T-helper 1 cell treated with Interleukin-12 subunit alpha and Interleukin-12 subunit beta and Interleukin-4 antibody, amounts not matched to agents 30 μg/mL and 1 μg/mL, for 36 hours (primary cell): ENCODE data around the gene FBXL19.
"Not testable (repeated sequence)": the region's sequence is repeated elsewhere in the genome, so short reads cannot be mapped to it uniquely, and the experiment has no call there.

Experiments used
- H3K27ac Mint-ChIP-seq: one replicate; pipeline ENCODE4 v1.8.0; 2021; ENCODE audit warnings: mild to moderate bottlenecking, mixed read lengths
- H3K27me3 Mint-ChIP-seq: one replicate; pipeline ENCODE4 v1.8.0; 2021; ENCODE audit warnings: low read depth, mixed read lengths
- H3K36me3 Mint-ChIP-seq: one replicate; pipeline ENCODE4 v1.8.0; 2021; ENCODE audit warnings: low read depth, mixed read lengths
- H3K4me1 Mint-ChIP-seq: one replicate; pipeline ENCODE4 v1.8.0; 2021; ENCODE audit warnings: low read depth, mixed read lengths
- H3K4me3 Mint-ChIP-seq: one replicate; pipeline ENCODE4 v1.8.0; 2021; ENCODE audit warnings: mild to moderate bottlenecking, moderate library complexity, mixed read lengths
- H3K9me3 Mint-ChIP-seq: one replicate; pipeline ENCODE4 v1.8.0; 2021; ENCODE audit warnings: mixed read lengths

The FBXL19 gene

DNA sequence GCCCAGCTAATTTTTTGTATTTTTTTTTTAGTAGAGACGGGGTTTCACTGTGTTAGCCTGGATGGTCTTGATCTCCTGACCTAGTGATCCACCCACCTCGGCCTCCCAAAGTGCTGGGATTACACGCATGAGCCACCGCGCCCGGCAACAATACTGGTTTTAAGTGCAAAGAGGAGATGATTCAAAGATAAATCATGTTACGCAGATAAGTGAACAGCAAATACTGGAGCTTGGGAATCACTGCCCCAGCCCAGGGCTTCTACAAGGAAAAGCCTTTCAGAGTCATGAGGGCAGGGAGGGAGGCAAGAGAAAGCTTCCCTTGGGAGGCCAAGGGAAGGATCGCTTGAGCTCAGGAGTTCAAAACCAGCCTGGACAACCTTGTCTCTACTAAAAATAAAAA lies 16.2 kb downstream of the FBXL19 start:
- Mint-ChIP-seq H3K4me1 (peaks cover 29% of the 10 kb centered on the region), H3K36me3 (peaks cover 17% of the 10 kb centered on the region)
- H3K4me3 Mint-ChIP-seq, H3K27ac Mint-ChIP-seq, H3K9me3 Mint-ChIP-seq, H3K27me3 Mint-ChIP-seq: not testable (repeated sequence)

DNA sequence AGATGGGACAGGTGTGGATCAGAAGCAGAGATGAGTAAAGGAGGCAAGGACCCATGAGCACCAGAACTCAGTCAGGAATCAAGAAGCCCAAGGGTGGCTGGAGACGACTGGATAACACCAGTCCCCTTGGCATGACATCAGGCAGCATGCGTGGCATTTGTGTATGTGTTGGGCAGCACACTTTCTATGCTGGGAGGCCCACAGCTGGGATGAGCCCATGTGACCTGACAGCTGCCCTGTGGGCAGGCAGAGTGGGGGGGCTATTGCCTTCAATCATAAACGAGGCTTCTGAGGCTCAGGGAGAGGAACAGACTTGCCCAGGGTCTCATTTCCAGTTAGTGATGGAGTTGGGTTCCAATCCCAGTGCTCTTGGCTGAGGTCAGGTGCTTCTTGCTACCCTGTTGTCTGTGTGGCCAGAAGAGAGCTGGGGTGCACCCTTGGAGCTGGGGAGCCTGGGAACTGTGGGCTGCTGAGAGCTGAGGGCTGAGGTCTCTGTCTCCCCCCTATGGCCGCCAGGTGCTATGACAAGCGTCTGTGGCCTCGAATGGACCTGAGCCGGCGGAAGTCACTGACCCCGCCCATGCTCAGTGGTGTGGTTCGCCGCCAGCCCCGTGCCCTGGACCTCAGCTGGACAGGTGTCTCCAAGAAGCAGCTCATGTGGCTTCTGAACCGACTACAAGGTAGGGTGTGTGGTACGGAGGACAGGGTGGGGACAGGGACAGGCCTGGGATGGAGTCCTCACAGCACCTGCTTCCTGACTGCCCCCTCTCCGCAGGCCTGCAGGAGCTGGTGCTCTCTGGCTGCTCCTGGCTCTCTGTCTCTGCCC lies 18.4 kb downstream of the FBXL19 start:
- Mint-ChIP-seq H3K36me3 (peaks cover 15% of the 10 kb centered on the region), H3K4me3 (peak overlapping the region; percentile 36), H3K9me3 (no peaks in the 10 kb centered on the region), H3K4me1 (peaks cover 24% of the 10 kb centered on the region), H3K27ac (peak overlapping the region; percentile 55), H3K27me3 (no peaks in the 10 kb centered on the region)

DNA sequence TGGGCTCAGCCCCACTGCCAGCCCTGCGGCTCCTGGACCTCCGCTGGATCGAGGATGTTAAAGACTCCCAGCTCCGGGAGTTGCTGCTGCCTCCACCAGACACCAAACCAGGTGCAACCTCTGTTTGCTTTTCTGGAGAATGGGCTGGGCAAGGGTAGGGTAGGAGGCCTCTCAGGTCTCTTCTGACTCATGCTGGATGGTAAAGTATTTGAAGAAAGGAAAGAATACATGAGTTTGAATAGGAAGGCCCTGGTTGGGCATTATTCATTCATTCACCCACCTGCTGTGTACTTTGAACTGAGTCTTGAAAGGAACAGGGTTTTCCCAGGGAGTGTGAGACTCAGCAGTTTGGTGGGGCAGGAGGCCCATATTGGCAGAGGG lies 19.0 kb downstream of the FBXL19 start:
- Mint-ChIP-seq H3K36me3 (peaks cover 15% of the 10 kb centered on the region), H3K4me1 (peaks cover 24% of the 10 kb centered on the region), H3K27me3 (no peaks in the 10 kb centered on the region), H3K4me3 (peak overlapping the region; percentile 18), H3K27ac (peak overlapping the region; percentile 23), H3K9me3 (no peaks in the 10 kb centered on the region)

DNA sequence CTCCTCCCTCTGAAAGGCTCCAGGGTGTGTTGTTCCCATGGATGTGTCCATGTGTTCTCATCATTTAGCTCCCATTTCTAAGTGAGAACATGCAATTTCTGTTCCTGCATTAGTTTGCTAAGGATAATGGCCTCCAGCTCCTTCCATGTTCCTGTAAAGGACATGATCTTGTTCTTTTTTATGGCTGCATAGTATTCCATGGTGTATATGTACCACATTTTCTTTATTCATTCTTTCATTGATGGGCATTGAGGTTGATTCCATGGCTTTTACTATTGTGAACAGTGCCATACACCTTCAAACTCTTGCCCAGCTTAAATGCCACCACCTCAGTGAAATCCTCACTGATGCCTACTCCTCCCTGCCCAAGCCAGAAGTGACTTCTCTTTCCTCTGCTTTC lies 21.0 kb downstream of the FBXL19 start:
- Mint-ChIP-seq H3K4me3 (no peak overlapping the region), H3K27ac (no peak overlapping the region), H3K4me1 (peaks cover 20% of the 10 kb centered on the region), H3K9me3 (no peaks in the 10 kb centered on the region), H3K36me3 (peaks cover 11% of the 10 kb centered on the region), H3K27me3 (no peaks in the 10 kb centered on the region)

DNA sequence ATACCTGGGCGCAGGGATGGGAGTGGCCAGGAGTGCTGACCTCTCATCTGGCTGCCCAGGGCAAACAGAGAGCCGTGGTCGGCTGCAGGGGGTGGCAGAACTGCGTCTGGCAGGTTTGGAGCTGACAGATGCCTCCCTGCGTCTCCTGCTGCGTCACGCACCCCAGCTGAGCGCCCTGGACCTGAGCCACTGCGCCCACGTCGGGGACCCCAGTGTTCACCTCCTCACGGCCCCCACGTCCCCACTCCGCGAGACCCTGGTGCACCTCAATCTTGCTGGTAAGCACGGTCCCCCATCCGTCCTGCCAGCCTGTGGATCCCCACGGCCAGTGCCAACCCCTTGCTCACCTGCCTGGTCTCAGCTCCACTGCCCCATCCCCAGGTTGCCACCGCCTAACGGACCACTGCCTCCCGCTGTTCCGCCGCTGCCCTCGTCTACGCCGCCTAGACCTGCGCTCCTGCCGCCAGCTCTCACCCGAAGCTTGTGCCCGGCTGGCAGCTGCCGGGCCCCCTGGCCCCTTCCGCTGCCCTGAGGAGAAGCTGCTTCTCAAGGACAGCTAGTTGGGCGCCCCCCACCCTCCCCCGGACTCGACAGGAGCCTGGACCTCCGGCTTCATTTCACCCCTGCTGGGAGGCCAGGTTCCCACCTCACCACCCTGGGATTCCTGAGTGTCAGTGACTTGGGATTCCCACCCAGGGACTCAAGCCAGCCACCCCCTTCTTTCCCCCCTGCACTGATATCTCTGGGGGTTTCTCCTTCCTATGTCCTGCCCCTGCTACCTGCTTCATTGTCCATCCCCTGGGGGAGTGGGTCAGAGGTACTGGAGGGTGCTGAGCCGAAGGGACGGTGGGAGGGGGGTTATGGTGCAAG lies 23.5 kb downstream of the FBXL19 start:
- H3K9me3 Mint-ChIP-seq = no peaks in the 10 kb centered on the region
- H3K4me1 Mint-ChIP-seq = peaks cover 20% of the 10 kb centered on the region
- peaks cover 13% of the 10 kb centered on the region for H3K36me3 Mint-ChIP-seq
- peak overlapping the region; percentile 26 for H3K4me3 Mint-ChIP-seq
- no peaks in the 10 kb centered on the region for H3K27me3 Mint-ChIP-seq
- no peak overlapping the region for H3K27ac Mint-ChIP-seq

DNA sequence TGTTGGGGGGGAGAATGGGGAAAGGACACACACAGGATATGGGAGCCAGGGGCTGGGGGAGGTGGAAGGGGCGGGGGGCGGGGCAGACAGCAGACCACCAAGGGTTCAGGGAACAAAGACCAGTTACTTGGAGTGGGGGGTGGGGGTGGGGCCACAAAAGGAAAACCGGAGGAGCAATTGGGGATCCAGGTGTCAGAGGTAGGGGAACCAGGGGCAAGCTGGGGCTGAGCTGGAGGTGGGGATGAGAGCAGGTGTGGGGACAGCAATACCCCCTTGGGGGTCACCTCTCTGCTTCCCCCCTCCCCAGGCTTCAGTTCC lies 24.1 kb downstream of the FBXL19 start:
- no peaks in the 10 kb centered on the region for H3K9me3 Mint-ChIP-seq
- no peak overlapping the region for H3K27ac Mint-ChIP-seq
- no peaks in the 10 kb centered on the region for H3K27me3 Mint-ChIP-seq
- H3K4me1 Mint-ChIP-seq = peaks cover 16% of the 10 kb centered on the region
- peaks cover 13% of the 10 kb centered on the region for H3K36me3 Mint-ChIP-seq
- no peak overlapping the region for H3K4me3 Mint-ChIP-seq

DNA sequence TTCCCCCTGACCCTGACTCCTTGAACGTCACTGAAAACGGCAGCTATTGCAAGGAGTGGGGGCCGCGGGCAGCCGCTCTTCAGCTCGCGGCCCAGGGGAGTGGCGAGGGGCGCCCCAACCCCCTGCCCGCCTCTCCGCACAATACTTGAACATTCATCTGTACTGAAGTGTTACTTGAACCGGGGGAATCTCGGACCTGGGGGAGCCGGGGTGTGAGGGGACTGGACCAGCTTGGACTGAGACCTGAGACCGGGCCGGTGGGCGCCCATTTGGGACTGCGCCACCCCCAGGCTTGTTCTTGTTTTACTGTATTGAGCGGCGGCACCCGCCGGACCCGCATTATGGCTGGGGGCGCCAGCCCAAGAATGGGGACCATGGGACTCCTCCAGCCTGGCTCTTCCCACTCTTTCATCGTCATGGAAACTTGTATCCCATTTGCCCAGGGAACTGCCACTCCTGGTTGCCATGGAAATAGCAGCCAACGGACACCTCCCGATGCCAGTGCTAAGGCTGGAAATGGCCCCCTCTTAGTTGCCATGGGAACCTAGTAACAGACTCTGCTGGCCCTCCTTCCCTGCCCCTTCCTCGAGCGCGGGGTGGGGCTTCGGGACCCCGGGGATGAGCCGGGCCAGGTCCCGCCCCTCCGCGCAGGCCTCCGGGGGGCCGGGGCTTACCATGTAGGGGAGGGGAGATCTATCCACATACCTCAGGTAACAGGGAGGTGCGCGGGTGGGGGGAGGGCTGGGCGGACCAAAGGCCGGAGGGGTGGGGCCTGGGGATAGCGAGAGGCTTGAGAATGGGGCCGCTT lies 24.7 kb downstream of the FBXL19 start:
- Mint-ChIP-seq H3K4me3 (no peak overlapping the region), H3K27me3 (no peaks in the 10 kb centered on the region), H3K27ac (no peak overlapping the region), H3K9me3 (no peaks in the 10 kb centered on the region), H3K4me1 (peaks cover 12% of the 10 kb centered on the region), H3K36me3 (peaks cover 13% of the 10 kb centered on the region)

DNA sequence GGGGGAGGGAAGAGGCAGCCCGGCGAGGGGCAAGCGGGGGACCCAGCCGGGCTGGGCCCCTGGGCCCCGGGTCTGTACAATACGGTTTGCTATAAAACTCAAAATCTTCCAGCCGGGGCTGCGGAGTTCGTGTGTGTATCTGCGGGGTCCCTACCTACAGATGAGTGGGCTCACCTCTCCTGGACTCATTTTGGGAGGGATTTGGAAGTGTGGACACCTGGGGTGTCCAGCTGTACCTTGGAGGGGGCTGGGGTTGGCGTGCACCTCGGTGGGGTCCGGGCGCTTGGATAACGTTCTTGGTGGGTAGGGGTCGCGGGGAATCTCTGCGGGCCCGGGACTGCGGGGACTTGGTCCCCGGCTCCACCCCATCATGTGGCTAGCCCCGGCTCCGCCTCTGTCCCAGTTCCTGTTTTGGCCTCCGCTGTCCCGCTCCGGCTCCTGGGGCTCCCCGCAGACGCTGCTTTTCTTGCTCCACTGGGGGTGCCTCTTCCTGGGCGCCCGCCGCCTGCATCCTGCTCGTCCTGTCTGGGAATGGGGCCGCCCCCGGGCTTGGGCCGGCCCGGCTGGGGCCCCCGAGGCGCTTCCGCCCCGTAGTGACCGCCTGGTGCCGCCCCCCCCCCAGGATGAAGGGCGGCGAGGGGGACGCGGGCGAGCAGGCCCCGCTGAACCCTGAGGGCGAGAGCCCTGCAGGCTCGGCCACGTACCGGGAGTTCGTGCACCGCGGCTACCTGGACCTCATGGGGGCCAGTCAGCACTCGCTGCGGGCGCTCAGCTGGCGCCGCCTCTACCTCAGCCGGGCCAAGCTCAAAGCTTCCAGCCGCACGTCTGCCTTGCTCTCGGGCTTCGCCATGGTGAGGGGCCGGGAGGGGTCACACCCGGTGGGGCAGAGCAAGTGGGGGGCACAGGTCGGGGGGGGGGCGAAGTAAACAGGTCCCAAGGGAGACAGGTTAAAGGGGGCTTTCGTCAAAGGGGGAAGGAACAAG lies 25.6 kb downstream of the FBXL19 start, which contains the start of gene ORAI3:
TSS of gene ORAI3 (plus strand) at position 402 of the 983 bp plus-strand sequence. CDS start at position 624, 222 bp downstream.
- Mint-ChIP-seq H3K4me1 (peaks cover 18% of the 10 kb centered on the region), H3K4me3 (peak within 1 kb of the TSS; percentile 91), H3K36me3 (peaks cover 10% of the 10 kb centered on the region), H3K27me3 (no peaks in the 10 kb centered on the region), H3K27ac (peak within 1 kb of the TSS; percentile 64), H3K9me3 (no peaks in the 10 kb centered on the region)

DNA sequence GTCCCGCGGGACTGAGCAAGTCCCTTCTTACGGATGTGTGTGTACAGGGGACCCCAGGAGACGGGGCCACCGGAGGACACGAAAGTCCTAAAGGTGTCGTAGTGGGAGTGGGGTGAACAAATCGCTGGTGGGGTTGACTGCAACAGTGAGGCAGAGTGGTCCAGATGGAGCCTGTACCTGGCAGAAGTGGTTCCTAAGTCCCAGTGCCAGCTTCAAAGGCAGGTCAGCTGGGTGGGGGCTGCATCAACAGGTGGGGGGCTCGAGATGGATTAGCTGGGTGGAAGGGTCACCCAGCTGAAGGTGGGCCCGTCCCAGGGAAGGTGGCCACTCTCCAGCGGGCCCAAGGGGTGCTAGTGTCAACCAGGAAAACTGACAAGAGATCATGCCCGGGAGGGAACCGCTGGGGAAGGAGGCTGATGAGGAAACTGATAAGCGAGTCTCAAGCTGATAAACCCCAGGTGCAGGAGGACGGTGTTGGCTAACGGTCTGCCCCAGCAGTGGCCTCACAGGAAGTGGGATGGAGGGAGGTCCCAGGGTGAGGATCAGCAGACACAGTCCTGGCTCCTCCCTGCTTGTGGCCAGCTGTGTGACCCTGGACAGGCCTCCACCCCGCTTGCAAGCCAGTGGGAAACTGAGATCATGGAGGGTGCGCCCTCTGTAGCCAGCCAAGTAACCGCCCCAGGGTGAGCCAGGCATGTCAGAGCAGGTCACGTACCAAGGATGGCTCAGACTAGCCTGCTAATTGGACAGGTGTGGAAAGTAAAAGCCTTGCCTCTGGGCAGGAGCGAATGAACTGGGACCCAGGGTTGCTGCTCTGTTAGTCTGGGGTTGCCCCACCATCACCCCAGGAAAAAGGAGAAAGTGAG lies 26.5 kb downstream of the FBXL19 start:
- Mint-ChIP-seq H3K36me3 (peaks cover 4% of the 10 kb centered on the region), H3K4me1 (peaks cover 18% of the 10 kb centered on the region), H3K27ac (peak overlapping the region; percentile 64), H3K9me3 (no peaks in the 10 kb centered on the region), H3K4me3 (peak overlapping the region; percentile 91), H3K27me3 (no peaks in the 10 kb centered on the region)

DNA sequence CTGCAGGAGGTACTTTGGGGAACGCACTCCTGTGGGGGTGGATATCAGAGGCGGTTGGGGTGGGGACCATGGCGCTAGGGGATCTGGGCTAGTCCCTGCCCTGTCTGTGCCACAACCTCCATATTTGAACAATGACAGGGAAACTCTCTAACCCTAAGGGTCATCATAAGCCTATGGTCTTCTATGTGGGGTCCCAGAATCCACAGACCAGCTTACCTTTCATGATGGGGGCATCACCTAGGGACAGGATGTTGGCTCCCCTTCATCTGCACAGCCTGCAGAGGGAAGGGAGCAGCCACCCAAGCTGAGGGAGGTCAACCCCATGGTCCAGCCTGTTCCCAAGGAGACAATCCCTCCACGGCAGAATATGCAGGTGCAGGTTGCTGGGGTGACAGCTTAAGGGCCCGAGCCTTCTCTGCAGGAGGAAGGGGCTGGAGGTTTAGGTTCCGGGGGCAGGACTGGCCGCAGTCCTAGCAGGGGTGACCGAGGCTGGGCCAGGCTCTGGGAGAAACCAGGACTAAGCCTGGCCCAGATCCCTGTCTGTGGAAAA lies 27.2 kb downstream of the FBXL19 start:
- Mint-ChIP-seq H3K4me1 (peaks cover 18% of the 10 kb centered on the region), H3K4me3 (peak overlapping the region; percentile 91), H3K9me3 (no peaks in the 10 kb centered on the region), H3K27me3 (no peaks in the 10 kb centered on the region), H3K36me3 (peaks cover 4% of the 10 kb centered on the region), H3K27ac (peak overlapping the region; percentile 64)

DNA sequence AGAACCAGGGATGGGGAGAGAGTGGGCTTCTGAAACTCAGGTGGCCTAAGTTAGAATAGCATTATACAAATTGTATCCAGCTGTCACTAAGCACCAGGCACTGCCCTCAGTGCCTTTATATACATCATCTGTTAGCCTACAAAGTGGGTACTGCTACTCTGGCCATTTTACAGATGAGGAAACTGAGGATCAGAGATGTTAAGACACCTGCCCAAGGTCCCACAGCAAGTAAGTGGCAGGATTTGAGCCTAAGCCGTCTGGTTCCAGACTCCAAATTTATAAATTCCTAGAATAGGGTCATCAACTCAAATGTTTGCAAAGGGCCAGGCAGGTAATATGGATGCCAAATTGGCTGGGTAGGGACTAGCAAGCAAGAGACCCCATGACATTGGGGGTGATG lies 27.8 kb downstream of the FBXL19 start:
- Mint-ChIP-seq H3K4me1 (peaks cover 17% of the 10 kb centered on the region), H3K9me3 (no peaks in the 10 kb centered on the region), H3K4me3 (no peak overlapping the region), H3K36me3 (peaks cover 4% of the 10 kb centered on the region), H3K27me3 (no peaks in the 10 kb centered on the region), H3K27ac (no peak overlapping the region)

DNA sequence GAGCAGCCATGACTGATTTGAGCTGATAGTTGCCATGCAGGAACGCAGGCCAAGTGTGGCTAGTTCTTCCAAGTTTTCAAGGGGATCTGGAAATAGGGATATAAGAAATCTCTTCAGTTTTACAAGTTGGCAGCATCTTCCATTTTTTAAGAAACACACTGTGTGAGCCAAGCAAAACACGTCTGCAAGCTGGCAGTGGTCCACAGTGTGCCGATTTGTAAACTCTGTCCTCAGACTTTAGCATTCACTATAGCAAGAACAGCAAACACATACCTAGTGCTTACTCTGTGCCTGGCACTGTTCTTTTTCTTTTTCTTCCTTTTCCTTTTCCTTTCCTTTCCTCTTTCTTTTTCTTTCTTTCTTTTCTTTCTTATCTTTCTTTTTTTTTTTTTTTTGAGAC lies 28.4 kb downstream of the FBXL19 start:
- Mint-ChIP-seq H3K4me1 (peaks cover 16% of the 10 kb centered on the region), H3K36me3 (peaks cover 4% of the 10 kb centered on the region), H3K9me3 (no peaks in the 10 kb centered on the region), H3K4me3 (peak overlapping the region; percentile 40), H3K27me3 (no peaks in the 10 kb centered on the region), H3K27ac (no peak overlapping the region)
